ENCODE data around the gene FAM78A.
A peak's percentile ranks its signal among the peaks of the same experiment; 100 is the strongest.
"Not testable (repeated sequence)": the region's sequence is repeated elsewhere in the genome, so short reads cannot be mapped to it uniquely, and the experiment has no call there.

The FAM78A gene

DNA sequence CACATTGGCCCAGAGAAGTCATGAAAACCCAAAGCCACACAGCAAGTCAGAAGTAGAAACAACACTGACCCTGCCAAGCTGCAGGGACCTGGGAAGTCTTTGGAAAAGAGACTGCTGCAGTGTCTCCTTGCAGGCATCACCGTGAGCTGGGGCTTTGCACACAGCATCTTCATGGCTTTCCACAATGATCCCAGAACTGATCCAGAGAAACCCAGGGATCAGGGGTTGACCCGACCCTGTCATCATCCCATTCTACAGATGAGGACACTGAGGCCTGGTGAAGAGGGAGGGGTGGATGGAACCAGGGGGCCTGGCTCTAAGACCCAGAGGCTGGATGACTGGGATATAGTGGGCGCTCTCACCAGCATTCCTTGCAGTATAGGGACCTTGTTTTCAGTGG, 4.3 kb upstream of the FAM78A start:
- DNase-seq: no peak

DNA sequence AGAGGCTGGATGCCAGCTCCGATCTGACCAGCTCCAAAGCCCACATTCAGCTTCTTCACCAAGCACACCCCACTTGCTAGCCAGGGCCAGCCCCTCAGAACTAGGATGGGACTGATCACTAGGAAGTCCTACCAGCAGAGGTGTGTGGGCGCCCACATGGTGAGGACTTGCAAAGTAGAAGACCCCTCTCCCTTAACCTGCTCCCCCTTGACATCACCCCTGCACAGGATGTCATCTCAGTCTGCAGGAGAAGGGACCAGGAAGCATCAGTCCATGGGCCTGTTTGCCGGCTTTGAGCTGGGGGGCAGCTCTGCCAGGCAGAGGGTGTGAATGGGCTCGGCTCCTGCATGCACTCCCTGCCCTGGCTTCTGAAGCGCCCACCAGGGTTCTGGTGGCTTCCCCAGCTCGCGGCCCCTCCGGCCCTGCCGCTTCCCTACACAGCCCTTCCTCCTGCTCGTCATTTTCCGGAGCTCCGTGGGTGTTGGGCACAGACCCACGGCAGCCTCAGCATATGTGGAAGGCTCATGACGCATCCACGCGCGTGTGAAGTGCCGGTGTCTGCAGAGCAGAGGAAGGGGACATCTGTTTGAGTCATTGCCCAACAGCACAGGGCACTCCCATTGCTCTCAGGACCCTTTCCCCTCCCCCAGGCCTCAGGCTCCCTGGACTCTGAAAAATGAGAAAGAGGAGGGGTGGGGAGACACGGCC, 3.7 kb upstream of the FAM78A start:
- DNase-seq: no peak

DNA sequence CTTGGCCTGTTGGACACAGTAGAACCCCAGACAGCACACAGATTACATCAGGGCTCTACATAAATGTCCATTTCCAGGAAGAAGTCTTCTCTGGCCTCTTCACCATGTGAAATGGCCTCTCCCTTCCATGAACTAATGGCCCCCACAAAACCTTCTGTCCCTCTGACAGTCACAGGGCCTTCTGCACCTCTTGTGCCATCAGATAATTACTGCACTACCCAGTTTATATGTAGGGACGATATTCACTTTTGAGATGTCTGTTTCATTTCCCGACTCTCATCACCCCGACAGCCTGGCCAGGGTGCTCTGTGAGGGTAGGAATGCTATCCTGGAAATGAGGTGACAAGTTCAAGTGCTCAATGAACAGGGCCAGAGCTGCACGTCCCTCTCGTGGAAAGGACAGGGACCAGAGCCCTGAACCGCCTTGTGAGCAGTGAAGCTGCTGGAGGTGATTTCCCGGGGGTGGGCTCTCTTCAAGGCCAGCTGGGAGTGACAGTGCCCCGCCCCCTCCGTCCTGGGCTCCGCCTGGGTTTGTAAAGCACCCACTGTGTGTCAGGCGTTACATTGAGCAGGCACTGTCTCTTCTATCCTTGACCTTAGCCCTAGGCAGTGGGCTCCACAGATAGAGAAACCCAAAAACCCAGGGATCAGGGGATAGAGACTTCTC, 3.0 kb upstream of the FAM78A start:
- no peak for DNase-seq

DNA sequence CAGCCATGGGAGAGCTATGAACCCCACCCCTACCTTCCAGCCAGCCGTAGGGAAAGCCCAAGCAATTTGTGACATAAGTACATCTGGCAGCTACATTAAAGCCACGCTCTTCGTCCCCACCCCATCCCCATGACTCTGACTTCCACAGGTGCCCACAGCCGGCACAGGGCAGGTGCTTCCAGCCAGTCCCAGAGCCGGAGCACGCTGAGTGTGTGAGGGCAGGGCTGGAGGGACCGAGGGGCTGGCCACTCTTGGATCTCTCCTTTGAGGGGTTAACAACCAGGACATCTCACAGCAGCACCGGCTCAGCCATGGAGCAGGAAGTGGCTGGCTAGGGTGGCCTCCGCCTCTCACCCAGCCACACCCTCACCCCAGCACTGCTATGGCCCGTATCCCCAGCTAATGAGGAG, 2.4 kb upstream of the FAM78A start:
- no peak for DNase-seq

DNA sequence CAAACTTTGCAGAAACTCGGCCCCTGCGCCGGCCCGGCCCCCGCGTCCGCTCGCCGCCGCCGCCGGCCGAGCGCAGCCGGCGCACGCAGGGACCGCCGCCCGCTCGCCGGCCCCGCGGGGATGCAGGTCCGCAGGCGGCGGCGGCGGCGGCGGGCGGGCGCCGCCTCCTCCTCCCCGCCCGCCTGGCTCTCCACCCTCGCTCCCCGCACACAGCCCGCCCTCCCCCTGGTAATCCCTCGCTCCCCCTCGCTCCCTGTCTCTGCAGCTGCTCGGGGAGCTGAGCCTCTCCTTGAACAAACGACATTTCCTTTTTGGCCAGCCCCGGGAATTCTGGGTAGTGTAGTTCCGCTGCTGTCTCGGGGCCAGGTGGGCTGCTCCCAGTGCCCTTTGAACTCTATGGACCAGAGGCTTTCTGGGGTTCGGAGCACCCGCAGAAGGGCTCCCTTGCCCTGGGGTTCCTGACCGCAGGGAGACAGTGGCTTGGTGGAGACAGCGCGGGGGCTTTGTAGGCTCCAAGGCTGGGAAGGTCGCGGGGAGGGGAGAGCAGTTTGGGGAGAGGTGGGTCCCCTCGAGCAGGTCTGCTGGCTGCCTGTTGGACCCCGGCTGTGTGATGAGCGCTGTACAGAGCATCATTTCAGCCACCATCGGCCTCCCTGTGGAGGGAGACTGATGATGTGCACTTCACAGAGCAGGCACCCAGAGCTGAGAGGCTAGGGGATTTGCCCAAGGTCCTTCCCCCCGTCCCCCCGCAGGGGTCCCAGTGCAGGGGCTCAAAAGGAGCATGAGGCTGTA, 1.8 kb upstream of the FAM78A start:
- DNase-seq: peak; percentile 81

DNA sequence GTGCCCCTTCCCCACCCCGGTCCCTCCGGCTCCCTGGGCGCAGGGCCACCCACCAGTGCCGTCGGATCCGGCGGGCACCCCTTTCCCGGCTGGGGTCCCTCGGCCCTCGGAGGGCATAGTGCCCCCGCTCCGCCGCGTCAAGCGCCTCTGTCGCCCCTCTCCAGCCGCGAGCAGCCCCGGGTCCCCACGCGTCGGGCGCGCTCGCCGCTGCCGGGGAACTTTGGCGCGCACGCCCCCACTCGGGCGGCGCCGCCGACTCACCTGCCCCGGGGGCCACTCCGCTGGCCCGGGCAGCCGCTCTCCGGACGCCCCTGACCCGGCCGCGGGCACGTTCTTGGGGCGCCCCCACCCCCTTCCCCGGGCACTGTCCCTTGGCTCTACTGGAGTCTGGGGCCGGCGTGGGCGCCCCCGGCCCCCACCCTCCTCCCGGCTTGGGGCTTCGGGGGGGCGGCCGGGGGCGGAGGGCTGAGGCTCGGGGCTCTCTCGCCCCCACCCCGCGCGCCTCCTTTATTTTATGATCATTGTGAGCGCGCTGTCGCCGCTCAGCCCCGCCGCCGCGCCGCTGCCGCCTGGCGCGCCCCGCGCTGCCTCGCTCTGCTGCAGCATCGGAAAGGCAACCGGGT, 1.1 kb upstream of the FAM78A start:
- DNase-seq: no peak

DNA sequence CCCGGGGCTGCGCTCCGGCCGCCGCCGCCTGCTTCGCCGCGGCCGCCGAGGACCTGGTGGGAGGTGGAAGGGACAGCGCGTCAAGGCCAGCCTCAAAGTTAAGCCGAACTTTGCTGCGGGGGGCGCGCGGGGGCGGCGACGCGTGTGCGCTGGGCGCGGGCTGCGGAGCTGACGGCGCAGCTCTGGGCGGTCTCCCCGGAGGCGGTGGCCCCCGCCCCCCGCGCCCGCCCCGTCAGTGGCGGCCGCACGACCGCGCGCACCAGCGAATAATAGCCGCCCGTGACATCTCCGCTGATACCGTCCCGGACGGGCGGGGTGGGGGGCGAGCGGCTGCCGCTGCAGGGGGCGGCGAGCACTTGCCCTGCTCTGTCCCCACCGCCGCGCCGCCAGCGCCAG, 579 bp upstream of the FAM78A start:
- no peak for DNase-seq

DNA sequence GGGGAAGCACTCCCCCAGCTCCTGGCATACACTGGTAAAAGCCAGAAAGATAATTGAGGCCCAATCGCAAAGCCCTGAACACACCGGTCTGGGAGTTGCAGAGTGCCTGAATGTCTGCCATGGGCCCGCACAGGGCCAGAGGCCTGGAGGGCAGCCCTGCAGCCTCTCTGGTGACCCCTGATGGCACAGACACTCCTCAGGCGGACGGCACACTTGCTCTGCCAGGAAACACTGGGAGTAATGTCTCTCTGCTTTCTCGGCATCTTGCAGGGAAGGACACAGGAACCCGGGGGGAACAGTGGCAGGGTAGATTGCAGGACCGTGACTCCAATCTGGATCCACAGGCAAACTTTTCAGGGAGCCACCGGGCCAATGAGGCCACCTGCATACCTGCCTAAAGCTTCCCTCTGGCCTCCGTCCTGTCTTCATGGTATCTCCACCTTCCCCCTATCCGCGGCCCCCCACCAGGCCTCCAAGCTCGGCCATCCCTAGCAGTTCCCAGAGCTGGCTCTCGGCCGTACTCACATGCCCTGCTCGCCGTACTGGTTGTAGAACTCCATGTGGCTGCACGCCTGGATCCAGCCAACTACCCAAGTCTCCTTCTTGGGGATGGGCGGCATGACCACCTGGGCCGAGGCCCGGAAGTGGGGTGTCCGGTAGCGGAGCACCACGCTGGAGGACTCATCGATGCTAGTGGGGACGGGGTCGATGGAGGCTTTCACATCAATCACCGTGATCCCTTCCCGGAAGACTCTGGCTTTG, 797 bp downstream of the FAM78A start:
- no peak for DNase-seq

DNA sequence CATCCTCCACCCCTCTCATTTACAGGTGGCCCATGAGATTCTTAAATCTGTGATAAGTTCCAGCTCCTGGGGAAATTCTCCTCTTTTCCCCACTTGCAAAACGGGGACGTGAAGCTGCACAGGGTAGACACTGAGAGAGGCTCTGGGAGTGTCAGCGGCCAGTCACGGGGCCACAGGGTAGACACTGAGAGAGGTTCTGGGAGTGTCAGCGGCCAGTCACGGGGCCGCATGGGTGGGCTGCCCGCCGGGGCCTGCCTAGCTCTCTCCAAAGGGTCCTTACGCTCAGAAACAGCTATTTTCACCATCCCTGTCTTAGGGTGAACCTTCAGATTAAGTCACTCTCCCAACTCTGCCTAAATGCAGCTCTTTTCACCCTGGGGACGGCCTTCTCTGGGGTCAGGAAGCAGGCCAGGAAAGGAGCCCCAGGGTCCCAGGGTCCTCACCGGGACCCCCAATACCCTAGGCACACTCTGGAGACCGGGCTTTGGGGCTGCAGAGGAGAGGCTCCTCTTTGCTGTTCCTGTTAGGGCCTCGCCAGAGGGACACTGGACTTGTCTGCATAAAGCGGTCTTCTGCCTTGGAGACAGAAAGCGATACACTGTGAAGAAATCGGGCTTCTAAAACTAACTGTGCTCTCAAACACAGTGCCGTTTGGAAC, 1.5 kb downstream of the FAM78A start:
- DNase-seq: no peak

DNA sequence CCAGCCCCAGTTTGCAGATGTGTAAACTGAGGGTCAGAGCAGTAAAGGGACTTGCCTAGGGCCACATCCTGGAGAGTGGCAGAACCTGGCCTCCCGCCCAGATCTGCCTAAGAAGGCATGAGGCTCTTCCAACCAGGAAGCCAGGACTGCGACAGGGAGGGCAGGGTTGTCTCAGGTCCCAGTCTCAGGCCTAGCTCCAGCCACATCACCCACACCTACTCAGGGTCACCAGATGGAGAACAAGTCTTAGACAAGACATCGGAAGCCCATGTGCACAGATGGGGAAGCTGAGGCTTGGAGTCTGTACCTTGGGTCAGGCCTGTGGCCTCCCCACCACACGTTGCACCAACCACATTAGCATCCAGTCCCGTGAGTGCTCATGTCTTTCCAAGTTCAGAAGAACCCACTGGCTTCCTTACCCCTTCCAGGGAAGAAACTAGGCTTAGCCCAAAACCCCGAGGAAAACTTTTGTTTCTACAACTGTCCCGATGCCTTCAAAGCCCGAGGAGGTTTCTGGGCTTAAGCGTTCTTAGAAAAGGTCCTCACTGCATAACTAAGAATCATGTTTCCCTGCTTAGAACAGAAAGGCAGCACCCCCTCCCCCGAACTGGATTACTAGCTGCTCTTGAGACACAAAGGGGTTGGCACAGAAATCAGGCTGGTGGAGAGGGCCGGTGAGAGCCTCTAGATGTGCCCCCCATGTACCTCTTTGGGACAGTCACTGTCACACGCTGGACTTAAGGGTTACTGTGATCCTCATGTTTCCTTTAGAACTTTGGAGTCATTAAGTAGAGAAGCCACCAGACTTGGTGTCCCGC, 2.2 kb downstream of the FAM78A start:
- DNase-seq: no peak

DNA sequence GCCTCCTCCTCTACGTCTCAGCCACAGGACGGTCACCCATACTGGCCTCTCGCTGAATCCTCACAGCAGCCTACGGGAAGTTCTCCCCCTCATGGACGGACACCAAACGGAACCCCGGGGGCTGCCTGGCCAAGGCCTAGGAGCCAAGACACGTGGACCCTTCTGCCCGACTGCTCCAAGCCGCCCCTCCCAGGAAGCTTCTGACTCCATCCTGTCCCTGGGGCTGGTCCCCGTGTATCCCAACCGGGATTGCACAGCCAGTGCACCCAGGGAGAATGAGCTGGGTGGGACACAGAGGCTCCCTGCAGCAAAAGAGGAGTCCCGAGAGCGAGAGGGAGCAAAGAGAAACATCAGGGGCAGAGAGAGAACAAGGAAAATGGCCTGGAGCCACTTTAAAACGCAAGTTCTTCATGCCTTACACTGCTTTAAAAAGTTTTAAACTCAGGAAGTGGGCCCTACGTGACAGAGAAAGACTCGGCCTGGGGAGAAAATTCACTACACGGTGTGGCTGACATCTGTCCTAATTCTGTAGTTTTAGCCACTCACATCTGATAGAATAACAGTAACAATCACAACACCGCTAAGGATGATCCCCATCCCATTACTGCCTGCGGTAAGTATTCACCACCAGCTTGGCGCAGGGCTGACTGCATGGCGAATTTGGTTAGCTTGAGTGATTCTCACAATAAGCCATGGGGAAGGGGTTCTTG, 3.0 kb downstream of the FAM78A start:
- no peak for DNase-seq

DNA sequence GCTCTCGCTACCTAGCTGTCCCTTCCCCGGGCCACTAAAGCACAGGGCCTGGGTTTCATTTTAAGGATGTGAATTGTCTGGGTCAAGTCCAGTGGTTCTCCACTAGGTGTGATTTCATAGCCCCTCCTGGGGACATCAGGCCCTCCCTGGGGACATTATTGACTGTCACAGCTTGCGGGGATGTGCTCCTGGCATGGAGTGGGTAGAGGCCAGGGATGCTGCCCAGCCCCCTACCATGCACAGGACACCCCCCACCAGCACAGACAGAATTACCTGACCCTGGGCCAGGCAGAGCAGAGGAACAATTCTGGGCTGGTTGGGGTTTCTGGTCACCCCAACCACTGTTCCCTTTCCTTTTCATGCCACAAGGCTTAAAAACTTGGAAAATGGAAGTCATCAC, 4.1 kb downstream of the FAM78A start:
- no peak for DNase-seq

DNA sequence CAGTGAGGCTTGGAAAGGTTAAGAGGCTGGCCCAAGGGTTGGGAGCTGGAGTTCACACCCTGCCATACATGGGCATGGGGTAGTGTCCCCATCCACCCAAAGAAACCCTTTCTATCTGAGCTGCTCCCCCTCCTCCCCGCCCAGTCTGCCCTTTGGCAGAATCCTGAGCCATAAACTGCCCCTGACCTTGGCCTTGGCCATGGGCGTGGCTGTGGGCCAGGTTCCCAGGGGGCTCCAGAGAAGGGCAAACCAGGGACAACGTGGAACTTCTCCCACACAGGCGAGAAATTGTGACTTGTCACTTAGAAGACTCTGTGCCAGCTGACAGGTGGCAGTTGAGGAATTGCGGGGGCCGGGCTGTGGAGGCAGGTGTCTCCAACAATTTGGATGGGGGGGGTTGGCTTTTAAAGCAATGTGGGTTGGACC, 4.8 kb downstream of the FAM78A start:
- DNase-seq: no peak

DNA sequence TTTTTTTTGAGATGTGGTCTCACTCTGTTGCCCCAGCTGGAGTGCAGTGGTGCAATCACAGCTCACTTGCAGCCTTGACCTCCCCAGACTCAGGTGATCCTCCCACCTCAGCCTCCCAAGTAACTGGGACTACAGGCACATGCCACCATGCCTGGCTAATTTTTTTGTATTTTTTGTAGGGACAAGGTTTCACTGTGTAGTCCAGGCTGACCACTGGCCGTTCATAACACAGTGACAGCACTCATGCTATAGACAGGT, 5.4 kb downstream of the FAM78A start:
- DNase-seq: not testable (repeated sequence)

DNA sequence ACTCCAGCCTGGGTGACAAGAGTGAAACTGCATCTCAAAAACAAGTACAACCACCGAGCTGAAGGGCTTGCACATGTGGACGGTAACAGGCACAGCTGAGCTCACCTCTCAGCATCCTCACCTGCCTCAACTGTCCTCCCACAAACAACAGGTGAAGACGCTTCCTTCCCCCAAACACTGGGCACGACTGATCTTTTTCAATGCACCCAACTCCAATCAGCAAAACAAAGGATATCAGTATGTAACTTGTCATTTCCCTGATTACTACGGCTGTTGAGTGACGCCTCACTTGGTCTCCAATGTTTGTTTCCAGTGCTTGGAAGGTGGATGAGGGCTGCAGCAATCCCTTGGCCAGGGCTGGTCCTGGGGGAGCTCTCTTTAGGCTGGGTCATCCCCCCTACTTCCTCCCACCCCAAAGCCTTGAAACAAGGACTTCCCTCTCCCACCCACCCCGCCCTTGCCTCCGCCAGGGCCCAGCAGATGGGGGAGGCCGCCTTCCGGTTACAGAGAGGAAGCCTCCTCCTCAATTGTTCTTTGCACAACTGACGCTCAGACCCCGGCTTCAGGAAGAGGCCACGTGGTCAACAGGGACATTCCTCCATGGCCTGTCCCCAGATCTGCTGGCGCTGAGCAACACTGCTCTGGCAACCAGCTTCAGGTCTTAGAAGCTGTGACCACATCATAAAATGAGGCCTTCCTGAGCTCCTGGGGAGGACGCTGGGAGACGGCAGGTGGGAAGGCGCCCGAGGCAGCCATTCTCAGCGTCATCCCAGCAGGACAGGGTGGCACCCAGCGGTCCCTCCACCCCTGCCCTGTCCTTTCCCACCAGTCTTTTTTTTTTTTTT, 5.9 kb downstream of the FAM78A start:
- no peak for DNase-seq

DNA sequence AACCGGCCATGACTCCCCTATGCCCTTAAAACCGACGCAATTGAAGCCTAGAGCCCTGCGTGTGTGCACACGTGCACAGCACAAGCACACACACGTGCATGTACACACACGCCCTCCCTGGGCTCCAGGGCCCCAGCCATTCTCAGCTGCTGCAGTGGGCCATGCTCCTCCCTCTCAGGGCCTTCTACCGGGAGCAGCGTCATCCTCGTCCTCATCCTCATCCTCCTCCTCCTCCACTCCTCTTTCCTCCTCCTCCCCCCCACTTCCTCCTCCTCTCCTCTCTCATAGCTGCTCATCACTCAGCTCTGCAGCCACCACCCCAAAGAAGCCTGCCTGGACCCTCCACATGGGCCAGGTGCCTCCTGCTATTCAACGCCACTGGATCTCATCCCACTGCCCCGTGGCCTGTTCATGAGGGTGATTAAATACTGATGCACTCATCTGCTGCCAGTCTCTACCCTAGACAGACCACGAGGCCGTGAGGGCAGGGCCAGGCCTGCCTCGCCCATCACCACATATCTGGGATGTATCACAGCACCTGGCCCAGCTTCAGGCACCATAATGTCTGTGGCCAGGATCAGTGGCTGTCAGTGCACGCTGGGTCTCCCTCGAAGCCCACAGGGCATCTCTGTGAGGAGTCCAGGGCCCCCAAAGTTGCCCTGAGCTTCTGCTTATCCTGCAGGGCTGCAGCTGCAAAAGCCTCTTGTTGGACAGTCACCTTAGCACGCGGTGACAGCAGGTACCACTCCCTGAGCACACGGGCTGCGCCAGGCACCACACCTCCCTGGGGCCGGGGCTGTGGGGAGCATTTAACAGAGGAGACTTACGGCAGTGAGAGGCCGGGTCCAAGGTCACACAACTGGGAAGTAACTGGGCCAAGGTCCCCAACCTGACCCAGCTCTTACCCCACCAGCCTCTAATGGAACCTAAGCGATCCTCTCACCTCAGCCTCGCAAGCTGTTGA, 9.8 kb downstream of the FAM78A start:
- DNase-seq: no peak

DNA sequence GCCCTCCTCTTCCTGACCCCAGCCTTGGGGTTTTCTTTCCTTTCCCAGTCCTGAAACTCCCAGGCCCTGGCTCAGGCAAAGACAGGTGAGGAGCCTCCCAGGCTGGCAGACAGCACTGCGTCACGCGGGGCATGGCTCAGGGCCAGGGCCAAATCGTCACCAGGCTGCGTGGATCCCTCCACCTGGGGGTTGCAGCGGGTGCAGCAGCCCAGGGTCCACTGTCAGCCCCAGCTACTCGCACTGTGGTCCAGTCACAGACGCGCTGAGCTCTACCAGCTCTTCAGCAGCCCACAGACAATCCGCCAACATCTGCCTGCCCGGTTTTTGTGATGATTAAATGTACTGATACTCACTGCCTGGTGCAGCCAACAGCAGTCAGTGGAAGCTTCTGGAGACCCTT, 12.1 kb downstream of the FAM78A start:
- DNase-seq: no peak

DNA sequence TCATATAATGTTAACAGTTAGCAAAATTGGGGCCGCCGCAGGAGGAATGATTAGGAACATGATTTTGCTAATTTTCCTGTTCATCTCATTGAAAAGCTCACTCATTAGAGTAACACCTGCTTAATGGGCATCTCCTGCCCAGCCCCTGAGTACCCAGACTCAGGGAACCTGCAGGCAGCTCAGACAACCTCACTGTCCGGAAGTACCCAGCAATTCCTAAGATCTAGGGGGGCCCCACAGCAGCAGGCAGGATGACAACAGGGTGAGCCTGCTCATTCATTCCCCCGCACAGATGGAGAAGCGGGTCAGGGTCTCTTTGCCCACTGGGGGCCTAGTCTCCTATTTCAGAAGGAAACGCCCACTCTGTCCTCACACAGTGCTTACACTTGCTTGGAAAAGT, 12.6 kb downstream of the FAM78A start:
- DNase-seq: no peak

DNA sequence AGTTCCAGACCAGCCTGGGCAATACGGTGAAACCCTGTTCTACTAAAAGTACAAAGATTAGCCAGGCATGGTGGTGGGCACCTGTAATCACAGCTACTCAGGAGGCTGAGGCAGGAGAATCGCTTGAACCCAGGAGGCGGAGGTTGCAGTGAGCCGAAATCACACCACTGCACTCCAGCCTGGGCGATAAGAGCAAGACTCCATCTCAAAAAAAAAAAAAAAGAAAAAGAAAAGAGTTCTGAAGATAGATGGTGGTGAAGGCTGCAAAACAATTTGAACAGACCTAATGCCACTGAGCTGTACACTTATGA, 13.3 kb downstream of the FAM78A start:
- DNase-seq: not testable (repeated sequence)
